HG02884 (cell line): ENCODE measurements around the gene RIMS1.
A peak's percentile ranks its signal among the peaks of the same experiment; 100 is the strongest.

Experiments used
- ATAC-seq: cut with Tn5 transposase; IDR thresholded peaks from one replicate; pipeline ENCODE4 v1.9.1; 2021; ENCODE audit warnings: mild to moderate bottlenecking, moderate library complexity; ENCODE audit not compliant: unreplicated experiment

The RIMS1 gene

DNA sequence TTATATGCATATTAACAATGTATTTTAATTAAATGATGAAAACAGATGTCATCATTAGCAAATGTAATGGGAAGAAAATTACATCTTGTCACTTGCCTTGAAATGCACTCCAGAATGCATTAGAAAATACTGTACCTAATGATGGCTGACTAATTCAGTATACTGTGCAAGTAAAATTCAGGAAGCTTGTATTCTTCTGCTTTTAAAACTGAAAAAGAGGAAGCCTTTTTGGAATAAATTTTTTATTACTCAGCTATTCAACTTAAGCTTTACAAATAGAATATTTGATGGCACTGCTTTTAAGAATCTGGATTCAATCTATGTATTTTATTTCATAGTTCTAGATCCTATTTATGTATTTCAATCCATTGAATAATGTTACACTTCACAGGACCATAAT lies 195.5 kb downstream of the RIMS1 start:
- no peak for ATAC-seq

DNA sequence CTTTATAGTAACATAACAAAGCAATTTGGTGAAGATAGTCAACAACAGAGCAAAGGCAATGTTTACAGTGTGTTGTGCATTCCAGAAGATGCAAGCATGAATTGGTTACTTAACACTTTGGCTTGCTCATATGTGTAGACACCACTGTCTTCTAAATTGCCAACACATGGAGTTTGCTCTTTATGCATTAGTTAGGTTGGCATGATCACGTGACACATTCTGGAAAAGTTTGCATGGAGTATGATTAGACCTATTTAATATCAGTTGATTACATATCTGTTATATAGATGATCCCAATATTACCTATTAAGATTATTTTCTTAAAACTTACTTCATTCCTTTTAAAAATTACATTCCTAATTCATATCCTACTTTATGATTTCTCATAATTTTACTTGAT lies 197.6 kb downstream of the RIMS1 start:
- ATAC-seq: no peak

DNA sequence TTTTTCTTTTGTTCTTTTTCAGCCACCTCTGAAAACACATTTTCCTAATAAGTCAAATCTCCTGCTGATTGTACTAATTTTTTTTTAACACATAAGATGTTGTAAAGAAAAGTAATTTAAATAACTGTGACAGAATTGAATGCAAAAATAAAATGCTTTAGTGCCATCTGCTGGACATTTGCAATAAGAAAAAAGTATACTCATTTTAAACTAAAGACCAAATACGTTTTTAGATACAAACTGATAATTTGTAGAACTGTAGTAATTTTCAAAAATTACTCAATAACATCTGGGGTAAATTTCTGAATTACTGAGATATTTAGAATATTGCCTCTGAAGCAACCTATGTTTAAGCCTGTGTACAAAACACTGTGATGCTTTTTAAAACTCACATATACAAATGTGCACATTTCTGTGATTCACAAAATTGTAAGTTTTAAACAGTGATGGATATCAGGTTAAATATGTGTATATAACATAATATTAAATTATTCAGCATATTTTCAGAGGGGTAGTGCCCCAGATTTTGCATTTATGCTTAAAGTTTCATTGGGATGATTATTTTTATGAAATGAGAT lies 198.7 kb downstream of the RIMS1 start:
- no peak for ATAC-seq

DNA sequence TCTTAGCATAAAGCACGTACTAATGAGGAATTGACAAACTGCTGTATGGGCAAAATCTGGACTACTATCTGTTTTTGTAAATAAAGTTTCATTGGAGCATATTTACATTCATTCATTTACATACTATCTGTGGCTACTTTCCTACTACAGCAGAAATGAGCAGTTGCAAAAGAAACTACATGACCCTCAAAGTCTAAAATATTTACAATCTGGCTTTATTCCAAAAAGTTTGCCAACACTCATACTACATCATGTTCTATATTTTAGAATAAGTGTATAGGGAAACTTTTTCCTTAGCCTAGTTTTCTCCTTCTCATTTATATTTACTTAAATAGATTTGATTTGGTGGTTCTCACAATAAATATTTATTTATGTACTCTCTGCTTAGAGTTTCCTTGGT lies 208.2 kb downstream of the RIMS1 start:
- ATAC-seq: no peak

DNA sequence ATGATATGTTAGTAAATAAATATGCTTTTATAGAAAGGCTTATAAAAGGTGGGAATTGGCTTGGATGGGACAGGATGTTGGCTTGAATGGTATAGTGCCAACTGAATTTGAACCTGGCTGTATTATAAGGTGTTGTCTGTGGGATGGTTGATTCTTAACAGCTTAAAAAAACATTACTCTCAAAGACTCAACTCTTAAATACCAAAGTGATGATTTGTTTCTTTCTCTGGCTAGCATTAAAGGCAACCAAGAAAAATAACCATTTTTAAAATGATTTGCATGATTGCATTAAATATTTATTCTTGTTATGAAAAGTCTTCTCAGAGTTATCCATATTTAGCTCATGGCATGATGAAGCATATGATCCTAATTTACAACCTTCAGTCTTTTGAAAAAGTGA lies 216.2 kb downstream of the RIMS1 start:
- ATAC-seq: no peak

DNA sequence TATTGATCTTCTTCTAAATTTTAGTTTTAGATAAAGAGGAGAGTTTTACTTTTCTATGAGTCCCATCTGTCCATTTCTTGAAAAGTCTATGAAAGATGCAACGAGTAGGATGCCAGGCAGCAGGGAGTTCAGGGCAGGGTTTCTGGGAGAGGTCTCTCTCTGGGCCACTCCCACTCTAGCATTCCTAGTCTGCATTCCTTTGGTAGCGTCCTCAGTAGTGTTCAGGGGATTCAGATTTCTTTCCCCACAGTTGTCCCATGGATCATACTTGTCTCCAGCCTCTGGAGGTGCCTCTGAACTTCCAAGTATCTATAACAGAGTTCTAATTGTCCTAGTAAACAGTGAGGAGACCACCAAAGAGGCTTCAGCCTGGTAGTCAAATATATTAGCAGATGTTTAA lies 225.3 kb downstream of the RIMS1 start:
- ATAC-seq: no peak

DNA sequence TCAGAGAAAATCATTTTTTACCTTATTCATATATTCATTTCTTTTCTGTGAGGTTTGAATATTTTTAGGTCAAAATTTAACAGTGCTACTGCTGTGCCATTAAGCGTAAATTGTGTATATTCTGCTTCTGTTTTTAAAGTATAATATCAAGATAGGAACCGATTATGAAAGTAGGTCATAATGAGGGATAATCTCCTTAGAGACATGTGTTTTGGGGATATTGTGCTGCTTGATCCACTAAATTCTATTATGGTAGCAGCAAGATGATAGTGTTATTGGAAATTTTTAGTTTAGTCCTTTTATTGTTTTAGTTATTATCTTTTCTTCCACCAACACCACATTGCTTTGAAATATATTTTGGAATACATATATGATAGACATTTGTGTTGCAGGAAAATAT lies 244.0 kb downstream of the RIMS1 start:
- no peak for ATAC-seq

DNA sequence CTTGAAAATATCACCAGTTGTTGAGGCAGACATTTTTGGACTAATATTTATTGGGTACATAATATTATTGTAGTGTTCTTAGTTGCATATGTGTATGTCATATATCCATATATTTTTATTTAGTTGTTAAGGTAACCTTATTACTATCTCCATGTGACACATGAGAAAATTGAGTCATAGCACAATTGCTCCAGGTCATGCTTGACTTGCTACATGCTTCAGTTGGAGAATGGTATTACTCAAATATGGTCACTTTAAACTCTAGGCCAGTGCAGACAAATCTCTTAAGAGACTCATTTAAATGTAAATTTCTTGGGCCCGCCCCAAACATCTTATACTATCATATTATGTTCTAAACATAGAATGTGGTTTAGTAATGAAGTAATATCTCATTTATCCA lies 246.1 kb downstream of the RIMS1 start:
- ATAC-seq: peak; percentile 56

DNA sequence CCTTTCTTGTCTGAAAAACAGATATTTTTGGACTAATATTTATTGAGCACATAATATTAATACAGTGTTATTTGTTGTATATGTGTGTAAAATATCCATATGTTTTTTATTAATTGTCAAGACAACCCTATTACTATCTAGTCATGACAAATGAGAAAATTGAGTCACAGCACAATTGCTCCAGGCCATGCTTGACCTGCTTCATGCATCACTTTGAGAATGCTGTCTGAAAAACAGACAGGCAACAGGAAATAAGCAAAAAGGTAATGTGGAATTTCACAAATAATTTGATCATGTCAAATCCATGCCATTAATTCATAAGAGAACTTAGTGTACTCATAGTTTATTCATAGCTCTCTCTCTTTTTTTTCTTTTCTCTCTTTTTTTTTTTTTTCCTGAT lies 246.5 kb downstream of the RIMS1 start:
- no peak for ATAC-seq

DNA sequence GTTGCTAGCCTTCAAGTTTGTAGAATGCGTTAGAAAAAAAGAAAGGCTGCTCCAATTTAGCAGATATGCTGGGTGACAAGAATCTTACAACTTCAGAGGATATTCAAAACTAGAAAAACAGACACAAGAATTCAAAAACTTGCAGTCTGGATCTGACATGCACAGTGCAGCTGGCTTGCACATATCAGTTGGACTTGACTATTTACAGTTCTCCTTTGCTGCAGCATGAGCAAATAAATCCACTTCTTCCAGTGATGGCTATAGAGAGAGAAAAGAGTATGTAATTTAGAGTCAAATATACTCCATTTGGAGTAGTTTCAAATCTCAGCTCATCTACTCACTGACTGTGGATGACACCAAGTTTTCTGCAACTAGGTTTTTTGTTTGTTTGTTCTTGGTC lies 247.0 kb downstream of the RIMS1 start:
- ATAC-seq: no peak

DNA sequence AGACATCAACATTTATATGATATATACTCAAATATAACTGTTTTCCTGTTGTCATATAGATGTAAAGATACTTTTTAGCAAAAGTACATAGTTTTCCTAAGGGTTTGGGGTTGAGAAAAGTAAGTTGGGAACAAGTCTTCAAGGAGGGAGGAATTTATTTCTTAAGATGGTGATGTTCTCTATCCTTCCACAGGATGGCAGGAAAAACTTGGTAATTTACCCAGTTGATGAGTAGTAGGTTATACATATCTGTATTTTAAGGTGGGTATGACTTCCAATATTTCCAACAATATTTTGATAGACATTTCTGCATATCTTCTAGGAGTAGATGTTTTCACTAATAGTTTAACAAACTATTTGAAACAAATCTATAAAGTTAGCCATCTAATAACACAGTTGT lies 254.4 kb downstream of the RIMS1 start:
- no peak for ATAC-seq

DNA sequence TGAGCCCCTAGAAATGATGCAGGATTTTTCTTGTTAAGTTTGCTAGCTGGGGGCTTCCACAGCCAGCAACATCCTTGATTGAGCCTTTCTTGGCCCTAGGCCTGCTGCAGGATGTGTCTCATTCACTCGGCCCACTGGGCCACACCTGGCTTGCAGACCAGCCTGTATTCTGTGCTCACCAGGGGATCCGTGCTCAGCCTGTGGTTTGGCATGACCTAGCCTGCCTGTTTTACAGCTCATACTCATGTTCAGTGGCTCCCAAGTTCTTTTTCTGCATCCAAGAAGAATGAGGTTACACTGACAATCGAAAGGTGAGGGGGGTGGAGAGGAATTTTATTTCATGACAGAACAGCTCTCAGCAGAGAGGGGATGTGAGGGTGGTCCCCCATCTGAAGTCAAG lies 263.4 kb downstream of the RIMS1 start:
- no peak for ATAC-seq

DNA sequence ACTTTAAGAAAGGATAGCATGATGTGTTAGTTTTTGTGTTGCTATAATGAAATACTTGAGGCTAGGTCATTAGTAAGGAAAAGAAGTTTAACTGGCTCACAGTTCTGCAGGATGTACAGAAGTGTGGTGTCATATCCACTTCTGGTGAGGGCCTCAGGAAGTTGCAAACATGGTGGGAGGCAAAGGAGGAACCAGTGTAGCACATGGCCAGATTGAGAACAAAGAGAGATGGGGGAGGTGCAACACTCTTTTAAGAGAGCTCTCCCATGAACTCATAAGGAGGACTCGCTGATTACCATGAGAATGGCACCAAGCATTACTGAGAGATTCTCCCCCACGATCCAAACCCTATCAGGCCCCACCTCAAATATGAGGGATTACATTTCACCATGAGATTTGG lies 265.4 kb downstream of the RIMS1 start:
- no peak for ATAC-seq

DNA sequence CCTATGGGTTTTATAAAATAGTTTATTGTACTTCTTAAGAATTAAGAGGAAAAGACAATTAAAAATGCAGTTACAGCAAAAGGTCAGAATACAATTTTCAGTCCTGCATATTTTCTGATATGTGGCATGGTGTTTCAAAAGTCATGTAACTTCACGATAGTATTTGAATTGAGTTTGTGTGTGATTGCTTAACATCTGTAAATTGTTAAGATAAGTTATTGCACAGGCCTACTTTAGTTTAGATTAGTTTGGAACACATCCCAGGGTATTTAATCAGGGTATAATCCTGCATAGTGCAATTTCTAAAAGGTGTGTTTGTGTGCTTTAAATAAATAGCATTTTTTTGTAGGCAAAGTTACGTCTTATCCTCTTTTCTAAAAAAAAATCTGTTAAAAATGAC lies 289.6 kb downstream of the RIMS1 start:
- ATAC-seq: no peak

DNA sequence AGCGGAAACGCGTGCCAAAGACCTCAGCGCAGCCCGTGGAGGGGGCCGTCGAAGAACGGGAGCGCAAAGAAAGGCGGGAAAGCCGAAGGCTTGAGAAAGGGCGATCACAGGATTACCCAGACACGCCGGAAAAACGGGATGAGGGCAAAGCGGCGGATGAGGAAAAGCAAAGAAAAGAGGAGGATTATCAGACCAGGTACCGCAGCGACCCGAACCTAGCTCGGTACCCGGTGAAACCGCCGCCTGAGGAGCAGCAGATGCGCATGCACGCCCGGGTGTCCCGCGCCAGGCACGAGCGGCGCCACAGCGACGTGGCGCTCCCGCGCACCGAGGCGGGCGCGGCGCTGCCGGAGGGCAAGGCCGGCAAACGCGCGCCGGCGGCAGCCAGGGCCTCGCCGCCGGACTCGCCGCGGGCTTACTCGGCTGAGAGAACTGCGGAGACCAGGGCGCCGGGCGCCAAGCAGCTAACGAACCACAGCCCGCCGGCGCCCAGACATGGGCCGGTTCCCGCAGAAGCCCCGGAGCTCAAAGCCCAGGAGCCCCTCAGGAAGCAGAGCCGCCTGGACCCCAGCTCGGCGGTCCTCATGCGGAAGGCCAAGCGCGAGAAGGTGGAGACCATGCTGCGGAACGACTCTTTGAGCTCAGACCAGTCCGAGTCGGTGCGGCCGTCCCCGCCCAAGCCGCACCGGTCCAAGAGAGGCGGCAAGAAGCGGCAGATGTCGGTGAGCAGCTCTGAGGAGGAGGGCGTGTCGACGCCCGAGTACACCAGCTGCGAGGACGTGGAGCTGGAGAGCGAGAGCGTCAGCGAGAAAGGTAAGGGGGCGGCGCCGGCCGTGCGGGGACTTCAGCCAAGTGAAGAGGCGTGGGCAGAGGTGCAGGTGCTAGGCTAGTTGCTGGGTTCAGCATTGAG lies 296.2 kb downstream of the RIMS1 start:
- peak; percentile 77 for ATAC-seq

DNA sequence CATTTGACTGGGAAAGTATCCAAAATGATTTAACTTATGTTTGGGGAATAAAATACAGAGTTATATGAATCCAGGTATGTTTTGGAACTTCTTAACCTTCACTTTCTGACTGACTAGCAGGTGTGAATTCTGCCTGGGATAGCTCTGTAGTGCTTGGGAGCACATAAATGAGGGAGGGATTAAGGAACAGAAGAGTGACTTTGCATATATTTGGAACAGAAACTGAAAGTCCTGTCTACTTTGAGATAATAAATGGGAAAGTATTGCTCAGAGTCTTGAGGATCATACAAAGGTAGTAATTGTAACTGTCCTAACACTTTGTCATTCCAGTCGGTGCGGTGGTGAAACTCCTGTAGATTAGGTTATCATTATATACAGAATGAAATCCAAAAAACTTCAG lies 317.6 kb downstream of the RIMS1 start:
- ATAC-seq: no peak

DNA sequence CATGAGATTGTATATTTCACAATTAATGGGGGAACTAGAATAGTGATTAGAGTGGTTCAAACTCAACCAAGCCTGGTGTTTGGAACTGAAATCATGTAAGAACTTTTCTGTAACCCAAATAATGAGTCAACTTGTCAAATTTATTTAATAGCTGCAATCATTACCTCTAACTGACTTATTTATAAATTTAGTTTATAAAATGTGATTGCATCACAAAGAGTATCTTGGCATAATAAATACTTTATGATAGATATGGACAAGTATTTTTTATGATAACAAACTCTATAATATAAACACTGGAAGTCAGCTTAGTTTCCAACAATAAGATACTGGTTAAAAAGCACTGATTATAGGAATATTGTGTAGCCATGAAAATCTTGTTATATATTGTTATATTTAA lies 319.1 kb downstream of the RIMS1 start:
- no peak for ATAC-seq

DNA sequence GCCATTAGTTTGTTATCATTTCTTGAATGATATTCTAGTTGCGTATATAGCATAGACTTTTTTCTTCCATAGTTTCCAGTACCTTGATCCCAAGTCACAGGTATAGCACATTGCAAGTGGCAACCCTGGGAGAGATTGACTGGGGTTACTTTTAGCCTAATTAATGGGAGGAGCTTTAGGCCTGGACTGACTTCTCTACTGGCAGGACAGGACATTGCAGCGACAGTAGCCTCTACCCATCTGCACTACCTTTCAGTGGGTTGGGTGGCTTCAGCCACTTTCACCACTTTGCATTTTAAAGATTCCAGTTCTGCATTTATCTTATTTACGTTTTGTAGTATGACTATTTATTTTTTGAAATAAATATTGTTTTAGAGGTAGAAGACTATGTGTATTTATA lies 320.3 kb downstream of the RIMS1 start:
- ATAC-seq: no peak

DNA sequence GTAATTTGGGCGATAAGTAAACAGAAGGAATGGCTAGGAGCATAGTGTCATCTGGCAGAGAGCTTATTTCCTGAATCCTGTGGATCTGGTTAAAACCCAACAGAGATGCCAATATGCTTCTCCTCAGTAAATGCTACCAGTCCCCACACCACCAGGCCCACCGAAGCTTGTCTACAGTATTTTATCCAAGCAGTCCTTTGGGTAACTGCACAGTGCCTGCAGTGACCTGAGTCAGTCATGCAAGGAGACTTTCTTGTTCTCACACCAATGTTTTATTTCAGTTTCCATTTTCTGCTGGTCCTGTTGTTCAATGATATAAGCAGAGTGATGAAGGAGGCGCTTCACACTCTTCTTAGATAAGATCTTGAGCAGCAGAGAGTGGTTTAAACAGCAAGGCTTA lies 326.3 kb downstream of the RIMS1 start:
- ATAC-seq: no peak

DNA sequence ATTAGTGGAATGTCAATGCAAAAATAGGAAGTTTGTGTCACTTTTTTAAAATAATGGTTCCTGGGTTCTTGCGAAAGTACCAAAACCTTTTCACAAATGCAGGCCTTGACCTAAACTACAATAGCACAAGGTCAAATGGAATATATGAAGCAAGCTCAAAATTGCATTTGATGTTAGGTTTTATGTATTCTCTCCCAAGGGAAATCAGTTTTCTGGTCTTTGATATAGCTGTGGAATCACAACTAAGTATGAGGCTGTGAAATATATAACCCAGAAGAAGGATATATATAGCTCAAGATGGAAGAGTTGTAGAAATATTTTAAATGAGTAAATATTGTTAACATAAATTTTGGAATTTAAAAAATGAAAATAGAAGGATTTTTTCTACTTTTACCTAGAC lies 327.3 kb downstream of the RIMS1 start:
- no peak for ATAC-seq

DNA sequence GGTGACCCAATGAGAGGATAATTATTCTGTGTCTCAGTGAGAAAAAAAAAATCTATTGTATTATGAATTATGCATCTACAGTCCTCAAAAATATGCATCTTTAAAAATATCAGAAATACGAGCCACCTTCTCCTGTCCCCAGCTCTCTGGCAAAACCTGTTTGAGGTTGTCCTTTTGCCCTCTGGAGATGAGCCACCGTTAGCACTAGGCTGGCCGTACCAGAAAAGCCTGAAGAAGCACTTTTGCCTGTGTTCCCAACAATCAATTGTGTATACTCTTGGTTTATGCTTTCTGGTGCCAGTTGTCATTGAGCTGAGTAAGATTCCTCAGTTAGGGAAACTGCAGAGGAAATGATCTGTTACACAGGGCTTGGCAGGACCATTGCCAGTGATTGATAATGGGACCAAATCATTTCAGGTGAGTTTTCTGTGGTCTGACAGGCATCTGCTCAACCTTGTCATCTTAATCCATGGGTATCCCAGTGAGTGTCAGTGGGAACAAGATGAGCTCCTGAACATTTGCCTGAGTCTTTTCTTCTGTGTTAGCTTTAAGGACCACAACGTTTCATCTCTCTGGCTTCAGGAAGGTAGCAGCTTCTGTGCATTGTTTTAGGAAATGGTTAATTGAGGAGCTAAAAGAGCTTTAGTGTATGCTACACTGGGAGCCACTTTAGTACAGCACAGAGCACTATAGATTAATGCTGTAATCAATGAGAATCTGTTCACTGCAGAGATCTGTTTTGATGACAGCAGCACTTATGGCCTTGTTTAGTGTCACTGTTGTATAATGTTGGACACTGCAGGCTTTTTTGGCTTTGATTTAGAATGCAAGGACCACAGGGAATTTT lies 330.1 kb downstream of the RIMS1 start:
- ATAC-seq: no peak

DNA sequence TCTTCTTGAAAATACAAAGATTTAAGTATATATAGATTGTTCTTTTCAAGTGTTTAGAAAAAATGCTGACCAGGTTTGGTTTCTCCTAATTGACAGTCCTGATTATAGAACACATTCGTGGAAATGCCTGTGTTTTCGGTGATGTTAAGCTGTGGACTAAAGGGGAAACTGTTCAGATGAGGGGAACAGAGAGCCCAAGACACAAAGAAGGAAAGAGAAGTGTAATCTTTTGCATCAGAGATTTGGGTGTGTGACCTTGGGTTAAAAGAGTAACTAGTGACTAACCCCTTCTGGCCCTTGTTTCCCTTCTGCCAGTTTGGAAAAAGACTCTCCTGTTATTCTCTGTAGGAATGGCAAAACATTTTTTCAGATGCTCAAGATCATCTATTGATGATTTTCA lies 331.3 kb downstream of the RIMS1 start:
- no peak for ATAC-seq
